A549 (cell line): Measurements from ENCODE around the gene GPR108.

Source experiments
- BCL3 ChIP-seq: fragments of >200 bp; sonication (Bioruptor Twin); formaldehyde crosslinking; IDR thresholded peaks from 3 replicates; pipeline ENCODE4 v1.6.1; 2016
- BHLHE40 ChIP-seq: IDR thresholded peaks from 2 replicates; pipeline ENCODE4 v1.6.1; 2012; ENCODE audit warnings: low read depth, low read length, inconsistent platforms
- CEBPB ChIP-seq, 2 experiments: fragments of >200 bp in 1 of 2; sonication (Bioruptor Twin) in 1 of 2; formaldehyde crosslinking in 1 of 2; IDR thresholded peaks; 2 replicates each; pipeline ENCODE4 v1.6.1; 2012 to 2016
- CHD2 ChIP-seq: fragments of 150-350 bp; IDR thresholded peaks from 2 replicates; pipeline ENCODE4 v1.6.1; 2014; ENCODE audit warnings: low read length; ENCODE audit not compliant: partially characterized antibody
- CTCF ChIP-seq: fragments of >200 bp; sonication (Bioruptor Twin); formaldehyde crosslinking; IDR thresholded peaks from 3 replicates; pipeline ENCODE4 v1.5.1; 2016
- EP300 ChIP-seq, 2 experiments: fragments of >200 bp; sonication (Bioruptor Twin); formaldehyde crosslinking; IDR thresholded peaks; 2 replicates in 1 of 2; 3 replicates in 1 of 2; pipeline ENCODE4 v1.6.1; 2016 to 2017
- HDAC2 ChIP-seq: fragments of 200-600 bp; sonication (generic); IDR thresholded peaks from 2 replicates; pipeline ENCODE4 v1.6.1; 2016
- MAX ChIP-seq: IDR thresholded peaks from 2 replicates; pipeline ENCODE4 v1.6.1; 2012
- POLR2A ChIP-seq: IDR thresholded peaks from 2 replicates; pipeline ENCODE4 v1.6.1; 2012; ENCODE audit warnings: mild to moderate bottlenecking, low read length
- RAD21 ChIP-seq, 2 experiments: fragments of >200 bp in 1 of 2; sonication (Bioruptor Twin) in 1 of 2; formaldehyde crosslinking in 1 of 2; IDR thresholded peaks in 1 of 2; conservative IDR thresholded peaks in 1 of 2; 2 replicates in 1 of 2; 3 replicates in 1 of 2; pipeline ENCODE4 v1.6.1; 2012 to 2018; ENCODE audit warnings: inconsistent platforms in 1 of 2
- RCOR1 ChIP-seq: fragments of 150-350 bp; IDR thresholded peaks from 2 replicates; pipeline ENCODE4 v1.6.1; 2014; ENCODE audit warnings: antibody characterized with exemption, low read length, low read depth
- USF2 ChIP-seq: fragments of 450-650 bp; IDR thresholded peaks from 2 replicates; pipeline ENCODE4 v1.6.1; 2014; ENCODE audit warnings: antibody characterized with exemption
- TF ChIP-seq, protein P1 (sequence below): fragments of 250-450 bp; sonication (Bioruptor Pico); IDR thresholded peaks from 2 replicates; pipeline ENCODE4 v1.5.0; 2021; ENCODE audit warnings: mild to moderate bottlenecking, moderate library complexity, borderline replicate concordance
- TF ChIP-seq, protein P2 (sequence below): fragments of 200-600 bp; sonication (generic); IDR thresholded peaks from 2 replicates; pipeline ENCODE4 v1.6.1; 2016; ENCODE audit warnings: antibody characterized with exemption, mild to moderate bottlenecking, moderate library complexity

DNA sequence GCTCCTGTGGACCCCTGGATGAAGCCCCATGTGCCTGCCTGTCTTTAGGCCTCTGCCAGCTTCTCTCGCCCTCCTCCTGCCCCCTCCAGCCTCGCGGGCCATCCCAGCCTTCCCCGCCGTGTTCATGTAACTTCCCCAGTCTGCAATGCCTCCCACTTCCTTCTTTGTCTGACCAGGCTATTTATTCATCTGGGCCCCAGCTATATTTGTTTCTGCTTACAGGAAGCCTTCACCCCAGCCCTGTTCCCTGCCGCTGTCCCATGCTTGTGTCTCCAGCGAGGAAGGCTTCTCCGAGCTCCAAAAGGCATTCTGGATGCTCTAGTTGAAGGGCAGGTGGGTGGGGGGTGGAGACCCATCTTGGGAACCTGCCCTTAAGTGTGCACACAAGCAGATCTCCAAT is 9.0 kb downstream of the GPR108 start:
- no peak for TF ChIP-seq CEBPB (IDR thresholded peaks at IDR 0.05)
- no peak for TF ChIP-seq RAD21 (conservative IDR thresholded peaks at IDR 0.05 in 1 of 2, IDR thresholded peaks at IDR 0.05 in 1 of 2)
- TF ChIP-seq RCOR1 = no peak
- no peak for TF ChIP-seq BHLHE40
- no peak for TF ChIP-seq POLR2A
- TF ChIP-seq, protein P1, sequence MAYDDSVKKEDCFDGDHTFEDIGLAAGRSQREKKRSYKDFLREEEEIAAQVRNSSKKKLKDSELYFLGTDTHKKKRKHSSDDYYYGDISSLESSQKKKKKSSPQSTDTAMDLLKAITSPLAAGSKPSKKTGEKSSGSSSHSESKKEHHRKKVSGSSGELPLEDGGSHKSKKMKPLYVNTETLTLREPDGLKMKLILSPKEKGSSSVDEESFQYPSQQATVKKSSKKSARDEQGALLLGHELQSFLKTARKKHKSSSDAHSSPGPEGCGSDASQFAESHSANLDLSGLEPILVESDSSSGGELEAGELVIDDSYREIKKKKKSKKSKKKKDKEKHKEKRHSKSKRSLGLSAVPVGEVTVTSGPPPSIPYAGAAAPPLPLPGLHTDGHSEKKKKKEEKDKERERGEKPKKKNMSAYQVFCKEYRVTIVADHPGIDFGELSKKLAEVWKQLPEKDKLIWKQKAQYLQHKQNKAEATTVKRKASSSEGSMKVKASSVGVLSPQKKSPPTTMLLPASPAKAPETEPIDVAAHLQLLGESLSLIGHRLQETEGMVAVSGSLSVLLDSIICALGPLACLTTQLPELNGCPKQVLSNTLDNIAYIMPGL (CRISPR knock-in tag) = no peak
- no peak for TF ChIP-seq MAX
- TF ChIP-seq CTCF = no peak
- TF ChIP-seq BCL3 = no peak
- TF ChIP-seq EP300 (IDR thresholded peaks at IDR 0.05) = no peak
- TF ChIP-seq HDAC2 = no peak
- no peak for TF ChIP-seq CHD2
- TF ChIP-seq USF2 = no peak
- TF ChIP-seq, protein P2, sequence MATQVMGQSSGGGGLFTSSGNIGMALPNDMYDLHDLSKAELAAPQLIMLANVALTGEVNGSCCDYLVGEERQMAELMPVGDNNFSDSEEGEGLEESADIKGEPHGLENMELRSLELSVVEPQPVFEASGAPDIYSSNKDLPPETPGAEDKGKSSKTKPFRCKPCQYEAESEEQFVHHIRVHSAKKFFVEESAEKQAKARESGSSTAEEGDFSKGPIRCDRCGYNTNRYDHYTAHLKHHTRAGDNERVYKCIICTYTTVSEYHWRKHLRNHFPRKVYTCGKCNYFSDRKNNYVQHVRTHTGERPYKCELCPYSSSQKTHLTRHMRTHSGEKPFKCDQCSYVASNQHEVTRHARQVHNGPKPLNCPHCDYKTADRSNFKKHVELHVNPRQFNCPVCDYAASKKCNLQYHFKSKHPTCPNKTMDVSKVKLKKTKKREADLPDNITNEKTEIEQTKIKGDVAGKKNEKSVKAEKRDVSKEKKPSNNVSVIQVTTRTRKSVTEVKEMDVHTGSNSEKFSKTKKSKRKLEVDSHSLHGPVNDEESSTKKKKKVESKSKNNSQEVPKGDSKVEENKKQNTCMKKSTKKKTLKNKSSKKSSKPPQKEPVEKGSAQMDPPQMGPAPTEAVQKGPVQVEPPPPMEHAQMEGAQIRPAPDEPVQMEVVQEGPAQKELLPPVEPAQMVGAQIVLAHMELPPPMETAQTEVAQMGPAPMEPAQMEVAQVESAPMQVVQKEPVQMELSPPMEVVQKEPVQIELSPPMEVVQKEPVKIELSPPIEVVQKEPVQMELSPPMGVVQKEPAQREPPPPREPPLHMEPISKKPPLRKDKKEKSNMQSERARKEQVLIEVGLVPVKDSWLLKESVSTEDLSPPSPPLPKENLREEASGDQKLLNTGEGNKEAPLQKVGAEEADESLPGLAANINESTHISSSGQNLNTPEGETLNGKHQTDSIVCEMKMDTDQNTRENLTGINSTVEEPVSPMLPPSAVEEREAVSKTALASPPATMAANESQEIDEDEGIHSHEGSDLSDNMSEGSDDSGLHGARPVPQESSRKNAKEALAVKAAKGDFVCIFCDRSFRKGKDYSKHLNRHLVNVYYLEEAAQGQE = no peak
